ENCODE measurements around the gene HMCN2. TPM values are rescaled to one million over a fixed set of nuclear protein-coding genes. Genes with fewer than 3 reads are reported as not detected.

HMCN2 gene
- total RNA-seq, 4 donors from 2014 or later = 0.68 to 9.2 (median 4.7) TPM

GRCh38 chr9:130267930-130268329, 2.4 kb downstream of the HMCN2 start:
- no peak for TF ChIP-seq CTCF (IDR thresholded peaks at IDR 0.05; ENCODE audit: low read depth)

DNA sequence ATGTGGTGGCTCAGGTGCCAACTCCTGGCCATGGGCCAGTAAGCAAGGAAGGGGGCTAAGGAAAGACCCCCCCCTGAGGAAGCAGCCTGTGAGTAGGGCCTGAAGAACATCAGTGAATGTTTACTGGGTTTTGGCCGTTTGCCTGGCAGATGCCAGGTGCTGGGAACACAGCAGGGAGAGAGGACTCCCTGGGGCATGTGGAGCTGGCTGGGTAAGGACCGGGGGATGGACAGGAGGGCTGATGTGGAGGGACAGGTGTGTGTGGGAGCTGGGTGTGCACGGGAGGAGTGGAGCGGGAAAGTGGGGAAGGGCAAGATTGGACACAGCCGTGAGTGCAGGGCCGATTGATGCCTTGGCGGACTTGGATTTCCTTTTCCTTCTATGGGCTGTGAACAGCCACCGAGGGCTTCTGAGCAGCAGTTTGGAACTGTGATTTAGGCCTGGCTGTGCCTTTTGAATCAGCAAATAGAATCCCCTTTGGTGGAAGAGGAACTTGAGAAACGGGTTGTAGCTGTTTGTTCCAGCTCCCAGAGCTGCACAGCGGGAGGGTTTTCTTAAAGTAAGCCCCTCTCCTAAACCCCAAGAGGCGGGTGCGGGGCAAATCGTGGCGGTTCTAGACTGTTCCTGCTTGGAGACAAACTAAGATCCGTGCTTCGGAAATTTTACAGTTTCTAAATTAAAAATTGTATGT, 3.1 kb downstream of the HMCN2 start:
- no peak for TF ChIP-seq CTCF (IDR thresholded peaks at IDR 0.05; ENCODE audit: low read depth)

DNA sequence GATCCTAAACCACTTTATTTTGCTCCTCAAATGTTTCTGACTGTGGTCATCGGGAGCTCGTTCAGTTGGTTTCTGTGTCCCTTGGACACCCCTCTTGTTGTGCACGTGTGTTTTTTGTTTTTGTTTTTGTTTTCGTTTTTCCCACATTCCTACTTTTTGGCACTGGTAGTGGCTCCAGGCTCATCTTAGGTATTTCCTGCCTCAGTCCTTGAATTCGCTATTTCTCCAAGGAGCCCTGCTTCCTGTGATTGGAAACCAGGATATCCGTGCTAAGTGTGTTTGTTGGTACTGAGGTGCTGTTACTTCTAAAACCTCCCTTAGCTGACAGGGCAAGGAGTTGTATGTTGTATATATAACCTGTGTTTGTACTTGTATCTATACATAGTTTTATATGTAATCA, 5.9 kb downstream of the HMCN2 start:
- no peak for TF ChIP-seq CTCF (IDR thresholded peaks at IDR 0.05; ENCODE audit: low read depth)

DNA sequence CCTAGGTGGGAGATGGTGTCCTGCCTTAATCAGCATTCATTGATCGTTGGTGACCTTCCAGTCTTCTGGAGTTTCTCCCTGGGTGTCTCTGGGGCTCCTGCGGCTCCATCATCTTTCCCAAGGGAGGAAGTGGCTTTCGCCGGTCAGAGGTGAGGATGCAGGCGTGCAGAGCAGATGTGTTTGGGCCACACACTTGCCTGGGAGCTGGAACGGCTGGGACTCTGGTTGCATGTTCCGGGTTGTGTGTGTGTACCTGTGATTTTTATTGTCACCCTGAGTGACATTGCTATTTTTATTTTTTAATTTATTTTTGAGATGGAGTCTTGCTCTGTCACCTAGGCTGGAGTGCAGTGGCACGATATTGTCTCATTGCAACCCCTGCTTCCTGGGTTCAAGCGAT, 9.6 kb downstream of the HMCN2 start:
- no peak for TF ChIP-seq CTCF (IDR thresholded peaks at IDR 0.05; ENCODE audit: low read depth)

DNA sequence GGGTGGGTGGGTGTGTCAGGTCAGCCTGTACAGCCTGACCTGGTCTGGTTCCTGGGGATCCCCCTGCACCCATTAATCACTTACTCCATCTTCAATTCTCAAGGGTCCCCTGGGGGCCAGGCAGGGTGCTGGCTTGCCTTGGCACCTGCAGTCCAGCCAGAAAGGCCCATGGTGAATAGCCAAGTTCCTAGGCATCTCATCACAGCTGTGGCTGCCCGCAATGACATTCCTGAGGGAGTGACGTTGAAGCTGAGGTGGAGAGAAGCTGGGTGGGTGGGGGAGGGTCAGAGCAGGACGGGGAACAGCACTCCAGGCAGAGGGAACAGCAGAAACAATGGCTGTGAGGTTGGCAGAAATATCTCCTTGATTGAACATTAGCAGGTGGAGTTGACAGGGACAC, 10.6 kb downstream of the HMCN2 start:
- TF ChIP-seq CTCF (IDR thresholded peaks at IDR 0.05; ENCODE audit: low read depth) = no peak

GRCh38 chr9:130276955-130277354, 11.4 kb downstream of the HMCN2 start:
- TF ChIP-seq CTCF (IDR thresholded peaks at IDR 0.05; ENCODE audit: low read depth) = no peak

DNA sequence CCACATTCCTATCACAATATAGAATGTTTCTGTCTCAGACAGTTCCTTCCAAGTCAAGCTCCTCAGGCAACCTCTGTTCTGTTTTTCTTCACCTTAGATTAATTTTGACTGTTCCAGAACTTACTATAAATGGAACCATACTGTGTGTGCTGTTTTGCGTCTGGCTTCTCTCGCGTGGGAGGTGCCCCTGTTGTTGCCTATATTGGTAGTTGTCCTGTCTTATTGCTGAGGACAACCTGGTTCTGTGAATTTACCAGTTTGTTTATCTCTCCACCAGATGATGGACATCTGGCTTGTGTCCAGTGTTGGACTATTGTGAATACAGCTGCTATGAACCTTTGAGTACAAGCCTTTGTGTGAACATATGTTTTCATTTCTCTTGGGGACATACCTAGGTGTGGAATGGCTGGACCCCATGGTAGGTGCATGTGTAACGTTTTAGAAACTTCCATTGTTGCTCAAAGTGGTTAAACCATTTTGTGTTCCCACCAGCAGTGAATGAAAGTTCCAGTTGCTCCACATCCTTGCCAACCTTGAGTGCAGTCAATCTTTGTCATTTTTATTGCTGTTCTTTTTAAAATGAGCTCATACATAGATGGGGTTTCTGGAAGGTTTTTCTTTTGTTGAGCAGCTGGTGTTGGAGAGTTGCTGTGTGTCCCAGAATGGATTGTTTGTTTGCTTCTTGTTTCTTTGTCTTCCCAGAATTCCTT, 18.1 kb downstream of the HMCN2 start:
- no peak for TF ChIP-seq CTCF (IDR thresholded peaks at IDR 0.05; ENCODE audit: low read depth)
